Jurkat, Clone E6-1 (cell line): ENCODE measurements around the gene RAD51D. TPM values are rescaled to one million over a fixed set of nuclear protein-coding genes. Genes with fewer than 3 reads are reported as not detected.
"Not testable (repeated sequence)": the region's sequence is repeated elsewhere in the genome, so short reads cannot be mapped to it uniquely, and the experiment has no call there.

Experiments
- DNase-seq: peaks from one replicate; pipeline ENCODE4 v3.0.0-alpha.2; 2011; ENCODE audit warnings: low read depth, low spot score
- H3K4me3 ChIP-seq: 2 replicates; pipeline ENCODE4 v1.5.1; 2011; ENCODE audit warnings: mild to moderate bottlenecking, low read length, control low read depth, moderate library complexity
- polyA plus RNA-seq: library from polyadenylated mRNA; unstranded; fragments of >200 nt; gene quantifications from one replicate; pipeline ENCODE4 v1.2.1, GENCODE V29; 2012; ENCODE audit warnings: missing spikeins; ENCODE audit not compliant: insufficient read length, insufficient read depth

The RAD51D gene
- 29.2 TPM for polyA plus RNA-seq

DNA sequence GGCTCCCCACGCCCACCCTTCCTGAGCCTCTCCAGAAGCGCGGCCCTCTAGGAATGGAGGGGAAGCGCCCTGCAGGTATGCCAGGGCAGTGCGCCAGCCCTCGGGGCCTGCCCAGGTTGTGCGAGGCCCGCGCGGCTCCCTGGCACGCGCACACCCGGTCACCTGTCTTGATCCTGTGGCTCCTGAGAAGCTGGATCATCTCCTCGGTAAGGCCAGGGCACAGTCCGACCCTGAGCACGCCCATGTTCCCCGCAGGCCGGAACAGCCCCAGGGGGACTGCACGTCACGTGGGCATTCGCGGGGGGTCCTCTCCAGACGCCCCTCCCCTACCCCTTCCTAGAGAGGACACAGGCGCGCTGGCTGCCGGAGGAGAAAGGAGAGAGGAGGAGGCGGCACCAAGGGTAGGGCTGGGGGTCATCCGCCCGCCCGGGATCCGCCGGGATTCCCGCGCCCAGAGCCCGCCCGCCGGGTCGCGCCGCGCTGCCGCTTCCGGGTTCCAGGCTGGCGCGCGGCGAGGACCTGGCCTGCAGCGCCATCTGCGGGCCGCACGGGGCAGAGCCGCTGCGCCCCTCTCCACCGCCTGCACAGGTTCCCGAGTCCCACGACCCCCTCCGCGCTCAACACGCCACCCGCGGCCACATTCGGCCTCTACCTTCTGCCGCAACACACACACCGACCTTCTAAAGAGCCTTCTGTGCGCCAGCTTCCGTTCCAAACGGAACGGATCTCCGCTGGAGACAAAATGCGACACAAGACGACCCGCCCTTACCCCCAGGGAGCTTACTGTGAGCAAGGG, at the start of gene RAD51D:
Gene RAD51D, minus strand, starts transcription at position 491 of the 796 bp plus-strand sequence. Its CDS starts 247 bp downstream, at position 244.
- peak within 1 kb of the TSS; percentile 84 for H3K4me3 ChIP-seq
- peak; percentile 88 for DNase-seq

DNA sequence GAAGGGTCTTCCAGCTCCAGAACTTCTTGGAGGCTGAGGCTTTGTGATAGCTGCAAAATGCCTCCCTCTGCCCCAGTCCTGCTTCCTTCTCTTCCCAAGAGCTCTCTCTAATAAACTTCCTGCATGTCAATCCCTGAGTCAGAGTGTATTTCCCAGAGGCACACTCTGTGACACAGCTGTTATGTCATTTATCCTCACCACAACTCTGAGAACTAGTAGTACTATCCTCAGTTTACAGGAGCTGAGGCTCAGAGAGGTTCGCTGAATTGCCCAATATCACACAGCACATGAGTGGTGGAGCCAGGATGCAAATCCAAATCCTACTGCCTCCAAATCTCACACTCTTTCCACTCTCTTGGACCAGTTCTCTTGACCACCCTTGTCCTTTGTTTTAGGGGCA, 48.0 kb upstream of the RAD51D start:
- no peak overlapping the region for H3K4me3 ChIP-seq
- DNase-seq, result no peak

DNA sequence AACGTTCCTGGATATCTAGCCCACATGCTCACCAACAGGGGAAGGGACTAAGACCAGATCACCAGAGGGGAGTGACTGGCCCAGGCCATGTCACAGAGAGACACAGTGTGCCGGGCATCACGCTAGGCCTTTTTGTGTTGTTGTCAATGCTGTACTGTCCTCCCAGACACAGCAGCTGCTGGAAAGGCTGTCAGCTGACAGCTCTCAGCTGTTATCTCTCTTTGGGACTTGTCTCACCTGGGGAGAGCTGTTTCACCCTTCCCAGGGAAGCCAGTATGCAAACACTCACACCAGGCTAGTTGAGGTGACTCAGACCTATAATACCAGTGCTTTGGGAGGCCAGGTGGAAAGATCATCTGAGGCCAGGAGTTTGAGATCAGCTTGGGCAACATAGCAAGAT, 47.4 kb upstream of the RAD51D start:
- no peak for DNase-seq
- no peak overlapping the region for H3K4me3 ChIP-seq

DNA sequence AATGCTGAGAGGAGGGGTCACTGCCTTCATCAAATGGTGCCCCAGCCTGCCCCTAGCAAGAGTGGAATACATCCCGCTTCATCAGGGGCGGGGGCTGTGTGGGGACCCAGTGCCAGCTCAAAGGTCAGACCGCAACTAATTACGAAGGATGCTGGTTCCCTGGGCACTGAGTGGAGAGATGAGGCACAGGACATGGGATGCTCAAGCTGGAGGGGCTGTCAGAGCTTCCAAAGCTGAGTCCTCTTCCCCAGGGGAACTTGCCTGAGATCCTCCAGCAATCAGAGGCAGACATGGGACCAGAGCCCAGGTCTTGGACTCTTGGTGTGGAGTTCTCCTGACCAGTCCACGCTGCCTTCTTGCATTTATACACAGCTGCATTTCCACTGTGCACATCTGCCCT, 46.9 kb upstream of the RAD51D start:
- no peak for DNase-seq
- no peak overlapping the region for H3K4me3 ChIP-seq

DNA sequence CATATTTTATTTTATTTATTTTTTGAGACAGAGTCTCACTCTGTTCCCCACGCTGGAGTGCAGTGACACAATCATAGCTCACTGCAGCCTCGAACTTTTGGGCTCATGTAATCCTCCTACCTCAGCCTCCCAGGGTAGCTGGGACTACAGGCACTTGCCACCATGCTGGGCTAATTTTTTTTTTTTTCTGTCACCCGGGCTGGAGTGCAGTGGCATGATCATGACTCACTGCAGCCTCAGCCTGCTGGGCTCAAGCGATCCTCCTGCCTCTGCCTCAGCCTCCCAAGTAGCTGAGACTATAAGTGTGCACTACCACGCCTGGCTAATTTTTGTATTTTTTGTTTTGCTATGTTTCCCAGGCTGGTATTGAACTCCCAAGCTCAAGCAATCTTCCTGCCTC, 45.1 kb upstream of the RAD51D start:
- no peak overlapping the region for H3K4me3 ChIP-seq
- DNase-seq, result no peak

DNA sequence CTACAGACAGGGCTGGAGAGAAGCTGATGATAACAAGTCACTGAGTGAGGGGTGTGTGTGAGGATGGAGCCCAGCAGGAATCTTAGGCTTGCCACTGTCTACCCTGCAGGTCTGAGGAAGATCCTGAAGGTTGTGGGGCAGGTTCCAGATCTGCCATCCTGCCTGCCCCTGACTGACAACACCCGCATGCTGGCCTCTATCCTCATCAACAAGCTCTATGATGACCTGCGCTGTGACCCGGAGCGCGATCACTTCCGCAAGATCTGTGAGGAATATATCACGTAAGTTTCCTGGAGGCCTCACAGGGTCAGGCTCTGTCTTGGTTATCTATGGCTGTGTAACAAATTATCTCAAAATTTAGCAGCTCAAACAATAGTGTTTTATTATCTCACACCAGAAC, 44.2 kb upstream of the RAD51D start:
- no peak for DNase-seq
- H3K4me3 ChIP-seq, result no peak overlapping the region

DNA sequence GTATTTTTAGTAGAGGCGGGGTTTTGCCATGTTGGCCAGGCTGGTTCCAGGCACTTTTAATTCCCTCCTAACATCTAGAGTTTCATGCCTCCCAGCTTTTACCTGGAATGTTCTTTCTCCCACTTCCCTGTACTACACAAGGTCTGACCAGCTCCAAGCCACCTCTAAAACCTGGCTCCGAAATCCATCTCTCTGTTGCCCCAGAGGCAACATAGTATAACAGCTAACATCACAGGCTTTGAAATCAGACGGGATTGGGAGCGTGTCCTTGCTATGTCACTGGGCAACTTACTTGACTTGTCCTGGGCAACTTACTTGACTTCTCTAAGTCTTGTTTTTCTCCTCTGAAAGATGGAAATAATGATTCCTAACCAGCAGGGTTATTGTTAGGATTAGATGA, 43.1 kb upstream of the RAD51D start:
- H3K4me3 ChIP-seq, result no peak overlapping the region
- DNase-seq, result no peak

DNA sequence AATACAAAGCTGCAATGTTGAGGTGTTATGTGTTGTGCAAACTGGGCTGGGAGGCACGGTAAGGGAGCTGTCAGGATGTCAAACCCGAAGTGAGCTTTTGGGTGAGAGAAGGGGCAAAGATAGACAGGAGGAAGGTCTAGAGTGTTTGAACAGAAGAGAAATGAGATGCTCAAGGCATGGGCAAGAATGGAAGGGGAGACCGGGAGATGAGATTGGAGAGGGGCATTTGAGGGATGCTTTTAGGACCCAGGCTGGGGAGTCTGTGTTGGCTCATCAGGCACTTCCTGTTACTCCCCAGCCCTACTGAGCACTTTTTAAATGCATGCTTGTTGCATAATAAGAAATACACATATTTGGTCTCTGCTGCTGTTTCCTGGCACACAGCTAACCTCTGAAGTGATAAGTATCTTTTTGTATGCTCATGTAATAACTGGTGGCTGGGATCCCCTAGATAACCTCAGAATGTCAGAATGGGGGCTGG, 41.7 kb upstream of the RAD51D start:
- DNase-seq, result peak; percentile 59

DNA sequence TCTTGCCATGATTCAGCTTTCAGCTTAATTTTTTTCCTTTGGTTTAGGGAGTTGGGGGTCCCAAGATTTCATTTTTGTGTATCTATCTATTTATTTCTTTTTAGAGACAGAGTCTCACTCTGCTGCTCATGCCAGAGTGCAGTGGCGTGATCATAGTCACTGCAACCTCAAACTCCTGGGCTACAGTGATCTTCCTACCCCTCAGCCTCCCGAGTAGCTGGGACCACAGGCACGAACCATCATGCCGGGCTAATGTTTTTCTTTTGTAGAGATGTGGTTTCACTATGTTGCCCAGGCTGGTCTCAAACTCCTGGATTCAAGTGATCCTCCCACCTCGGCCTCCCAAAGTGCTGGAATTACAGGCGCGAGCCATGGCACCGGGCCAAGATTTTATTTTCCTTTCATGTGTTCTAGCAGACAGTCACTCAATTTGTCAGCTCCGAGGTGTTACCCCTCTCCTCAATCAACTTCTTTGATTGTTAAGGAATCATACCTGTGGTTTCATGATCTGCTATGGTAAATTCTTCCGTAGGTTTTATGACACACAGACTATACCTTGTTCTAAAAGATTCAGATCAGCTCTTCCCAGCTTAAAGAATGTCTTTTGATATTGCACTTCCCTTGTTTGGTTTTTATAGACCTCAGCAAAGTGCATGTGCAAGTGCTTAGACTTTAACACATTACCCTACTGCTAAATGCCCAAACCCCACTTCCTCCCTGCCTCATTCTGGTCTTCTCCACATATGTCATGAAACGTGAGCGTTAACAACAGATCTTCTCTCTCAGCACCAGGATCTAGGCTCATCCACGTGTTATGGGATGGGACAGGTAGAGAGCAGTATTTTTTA, 40.9 kb upstream of the RAD51D start:
- peak; percentile 90 for DNase-seq
- H3K4me3 ChIP-seq, result no peak overlapping the region

More for the DNA sequence above, 41.7 kb upstream of the RAD51D start:
- H3K4me3 ChIP-seq, result no peak overlapping the region

DNA sequence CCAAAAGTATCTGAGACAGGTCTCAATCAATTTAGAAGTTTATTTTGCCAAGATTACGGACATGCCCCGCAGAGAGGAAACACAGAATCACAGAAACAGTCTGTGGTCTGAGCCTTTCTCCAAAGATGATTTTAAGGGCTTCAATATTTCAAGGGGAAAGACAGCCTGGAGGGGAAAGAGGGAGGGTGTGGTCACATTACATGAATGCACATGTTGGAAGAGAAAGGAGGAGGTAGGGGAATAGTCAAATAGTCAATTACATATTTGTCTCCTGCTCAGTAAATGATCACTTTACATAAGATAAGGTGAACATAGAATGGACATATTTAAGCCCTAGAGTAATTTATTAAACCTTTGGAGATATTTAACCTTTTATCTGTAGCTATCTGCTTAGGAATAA, 40.3 kb upstream of the RAD51D start:
- DNase-seq, result no peak

DNA sequence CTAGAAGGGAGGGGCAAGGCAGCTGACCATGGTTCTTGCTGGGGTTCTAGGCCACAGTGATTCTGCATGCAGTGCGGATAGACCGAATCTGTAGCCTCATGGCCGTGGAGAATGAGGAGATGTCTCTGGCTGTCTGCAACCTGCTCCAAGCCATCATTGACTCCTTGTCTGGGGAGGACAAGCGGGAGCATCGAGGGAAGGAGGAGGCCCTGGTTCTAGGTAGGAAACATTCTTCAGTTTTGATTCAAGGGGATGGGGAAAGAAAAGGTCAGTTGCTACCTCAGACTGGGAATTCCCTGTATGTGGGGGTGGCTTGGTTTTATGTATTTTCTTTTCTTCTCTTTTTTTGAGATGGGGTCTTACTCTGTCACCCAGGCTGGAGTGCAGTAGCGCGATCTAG, 35.6 kb upstream of the RAD51D start:
- DNase-seq, result no peak
- no peak overlapping the region for H3K4me3 ChIP-seq

More for the DNA sequence above, 40.3 kb upstream of the RAD51D start:
- no peak overlapping the region for H3K4me3 ChIP-seq

DNA sequence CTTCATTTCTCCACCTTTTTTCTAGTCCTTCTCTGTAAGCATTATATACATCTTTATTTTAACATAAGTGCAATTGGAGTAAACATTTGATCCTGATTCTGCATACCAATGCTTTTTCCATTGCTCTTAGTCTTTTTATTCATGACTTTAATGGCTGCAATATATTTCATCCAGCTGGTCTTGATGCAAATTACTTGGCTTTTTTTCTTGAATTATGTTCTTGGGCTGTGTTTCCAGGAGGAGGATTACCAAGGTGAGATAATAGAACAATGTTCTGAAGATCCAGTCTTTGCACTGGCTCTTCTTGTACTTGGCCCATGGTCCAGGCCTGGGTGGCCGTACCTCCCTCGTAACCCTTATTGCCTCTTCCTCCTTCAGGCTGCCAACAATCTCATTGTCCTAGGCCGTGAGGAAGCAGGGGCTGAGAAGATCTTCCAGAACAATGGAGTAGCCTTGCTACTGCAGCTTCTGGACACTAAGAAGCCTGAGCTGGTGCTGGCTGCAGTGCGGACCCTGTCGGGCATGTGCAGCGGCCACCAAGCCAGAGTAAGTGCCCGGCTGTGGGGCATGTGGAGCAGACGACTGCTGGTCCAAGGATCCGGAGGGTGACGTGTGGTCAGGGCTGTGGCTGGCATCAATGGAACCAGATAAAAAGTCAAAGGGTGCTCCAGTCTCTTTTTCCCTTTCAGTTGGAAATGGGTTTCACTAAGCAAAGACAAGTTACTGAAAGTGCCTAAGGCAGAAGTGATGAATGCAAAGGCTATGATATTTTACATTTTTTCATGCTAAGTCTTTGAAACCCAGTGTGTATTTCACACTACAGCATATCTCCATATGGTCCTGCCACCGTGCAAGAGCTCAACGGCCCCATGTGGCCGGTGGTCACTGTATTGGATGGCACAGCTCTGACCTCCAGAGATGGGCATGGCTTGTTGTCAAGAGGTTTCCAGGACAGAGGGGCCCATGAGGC, 34.8 kb upstream of the RAD51D start:
- no peak for DNase-seq

DNA sequence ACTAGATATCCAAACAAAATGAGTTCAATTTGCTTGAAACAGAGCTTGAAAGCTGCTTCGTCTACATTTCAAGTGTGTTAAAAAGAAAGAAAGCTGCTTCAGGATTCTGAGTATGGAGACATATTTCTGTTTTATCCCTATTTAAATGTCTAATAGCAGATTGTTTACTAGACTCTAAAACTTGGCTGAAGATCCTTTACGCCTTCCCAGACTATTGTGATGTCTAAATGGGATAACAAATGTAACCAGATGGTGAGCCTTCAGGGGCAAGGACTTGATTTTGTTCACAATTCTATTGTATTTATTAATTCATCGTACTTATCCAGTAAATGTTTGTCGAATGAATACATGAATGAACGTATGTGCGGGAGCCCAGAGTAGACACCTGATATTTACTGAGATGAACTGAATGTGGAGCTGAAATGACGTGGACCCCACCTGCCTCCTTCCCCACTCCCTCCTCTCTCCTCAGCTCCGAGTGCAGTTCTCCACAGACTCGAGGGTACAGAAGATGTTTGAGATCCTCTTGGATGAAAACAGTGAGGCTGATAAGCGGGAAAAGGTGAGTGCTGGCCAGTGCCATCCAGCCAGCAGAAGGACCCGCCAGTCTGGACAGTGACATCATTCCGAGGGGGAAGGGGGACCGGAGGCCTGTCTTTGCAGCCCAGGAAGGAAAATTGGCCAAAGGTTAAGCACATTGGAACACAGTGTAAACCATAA, 32.9 kb upstream of the RAD51D start:
- no peak for DNase-seq
- H3K4me3 ChIP-seq, result no peak overlapping the region

More for the DNA sequence above, 34.8 kb upstream of the RAD51D start:
- no peak overlapping the region for H3K4me3 ChIP-seq

DNA sequence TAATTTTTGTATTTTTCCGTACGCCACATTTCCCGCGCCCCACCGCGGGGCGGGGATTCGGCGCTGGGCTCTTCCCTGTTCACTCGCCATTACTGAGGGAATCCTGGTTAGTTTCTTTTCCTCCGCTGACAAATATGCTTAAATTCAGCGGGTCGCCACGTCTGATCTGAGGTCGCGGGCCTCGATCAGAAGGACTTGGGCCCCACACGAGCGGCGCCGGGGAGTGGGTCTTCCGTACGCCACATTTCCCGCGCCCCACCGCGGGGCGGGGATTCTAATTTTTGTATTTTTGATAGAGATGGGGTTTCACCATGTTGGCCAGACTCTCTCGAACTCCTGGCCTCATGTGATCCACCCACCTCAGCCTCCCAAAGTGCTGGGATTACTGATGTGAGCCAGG, 31.4 kb upstream of the RAD51D start:
- not testable (repeated sequence) for H3K4me3 ChIP-seq, DNase-seq

DNA sequence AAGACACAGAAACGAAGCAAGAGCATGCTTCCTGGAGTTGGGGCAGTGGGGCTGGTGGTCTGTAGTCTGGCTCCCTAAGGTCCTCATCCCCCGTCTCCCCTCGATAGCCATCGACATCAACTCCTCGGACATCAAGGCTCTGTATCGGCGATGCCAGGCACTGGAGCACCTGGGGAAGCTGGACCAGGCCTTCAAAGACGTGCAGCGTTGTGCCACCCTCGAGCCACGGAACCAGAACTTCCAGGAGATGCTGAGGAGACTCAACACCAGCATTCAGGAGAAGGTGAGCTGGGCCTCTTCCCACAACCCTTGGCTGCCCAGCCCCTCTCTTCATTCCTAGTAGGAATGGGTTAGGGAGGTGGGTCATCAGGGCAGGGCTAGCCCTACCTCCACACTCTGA, 30.3 kb upstream of the RAD51D start:
- DNase-seq, result no peak
- no peak overlapping the region for H3K4me3 ChIP-seq

DNA sequence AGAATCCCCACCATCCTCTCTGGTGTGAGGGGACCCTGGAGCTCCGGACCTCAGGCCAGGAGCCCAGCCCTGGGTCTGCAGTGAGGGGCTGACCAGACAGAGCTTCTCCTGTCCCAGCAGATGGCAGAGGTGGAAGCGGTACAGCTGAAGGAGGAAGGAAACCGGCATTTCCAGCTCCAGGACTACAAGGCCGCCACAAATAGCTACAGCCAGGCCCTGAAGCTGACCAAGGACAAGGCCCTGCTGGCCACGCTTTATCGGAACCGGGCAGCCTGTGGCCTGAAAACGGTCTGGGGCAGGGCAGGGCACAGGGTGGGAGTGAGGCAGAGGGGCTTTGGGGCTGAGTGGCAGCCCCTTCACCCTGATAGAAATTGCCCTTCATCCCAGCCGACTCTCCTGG, 28.5 kb upstream of the RAD51D start:
- no peak for DNase-seq
- no peak overlapping the region for H3K4me3 ChIP-seq

DNA sequence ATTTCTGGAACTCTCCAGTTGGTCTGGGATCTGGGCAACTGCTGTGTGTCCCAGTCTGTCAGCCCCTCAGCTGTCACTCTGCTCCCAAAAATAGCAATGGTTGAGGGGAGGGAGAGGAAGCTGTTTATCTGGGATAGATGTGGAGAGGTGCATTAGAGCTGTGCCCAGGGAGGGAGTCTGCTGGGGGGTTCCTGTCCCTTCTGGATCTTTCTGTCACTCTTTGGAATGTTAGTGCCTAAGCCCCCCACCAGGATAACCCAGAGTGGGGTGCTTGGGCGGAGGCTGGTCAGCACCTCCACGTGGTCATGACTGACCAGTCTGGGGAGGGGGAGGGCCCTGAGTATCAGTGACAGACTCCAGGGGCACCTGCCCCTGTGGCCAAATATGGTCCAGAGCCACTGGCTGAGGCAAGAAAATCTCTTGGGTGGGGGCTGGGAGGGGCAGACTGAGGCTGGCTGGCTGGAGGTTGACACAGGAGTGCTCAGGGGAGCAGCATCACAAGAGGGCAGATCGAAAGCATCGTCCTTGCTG, 27.8 kb upstream of the RAD51D start, which contains the start of gene UNC45B:
Gene UNC45B, plus strand, starts transcription at position 443 of the 531 bp plus-strand sequence. CDS start 447 bp downstream, outside the sequence.
- no peak within 1 kb of the TSS for H3K4me3 ChIP-seq
- DNase-seq, result no peak
